GM23248 (cell line): Measurements from ENCODE around the gene TRIM6.

Experiments
- EZH2 ChIP-seq: fragments of 200-600 bp; sonication (generic); IDR thresholded peaks from 2 replicates; pipeline ENCODE4 v1.6.1; 2018; ENCODE audit warnings: antibody characterized with exemption, mild to moderate bottlenecking; ENCODE audit not compliant: insufficient read depth, poor library complexity, severe bottlenecking
- EZH2phosphoT487 ChIP-seq: fragments of 200-600 bp; sonication (generic); IDR thresholded peaks from 2 replicates; pipeline ENCODE4 v1.6.1; 2018; ENCODE audit warnings: antibody characterized with exemption, moderate library complexity, mild to moderate bottlenecking, low read depth; ENCODE audit not compliant: insufficient read depth

DNA sequence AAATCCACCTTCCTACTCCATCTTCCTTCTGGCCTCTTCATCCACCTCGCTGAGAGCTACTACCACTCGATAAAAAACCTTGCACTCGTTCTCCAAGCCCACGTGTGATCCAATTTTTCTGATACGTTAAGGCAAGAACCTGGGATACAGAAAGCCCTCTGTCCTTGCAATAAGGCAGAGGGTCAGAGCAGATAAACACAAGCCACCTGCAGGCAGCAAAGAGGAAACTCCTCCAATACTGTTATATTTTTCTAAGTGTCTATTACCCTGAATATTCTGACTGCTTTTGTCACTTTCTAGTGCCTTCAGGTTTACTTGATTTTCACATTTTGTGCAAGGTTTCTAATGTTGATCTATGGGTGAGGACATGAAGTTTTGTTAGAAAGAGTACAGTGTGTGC lies 61.9 kb downstream of the TRIM6 start:
- no peak for TF ChIP-seq EZH2
- no peak for TF ChIP-seq EZH2phosphoT487
